GM12878 (cell line): ENCODE measurements around the gene ERCC2. TPM values are rescaled to one million over a fixed set of nuclear protein-coding genes. Genes with fewer than 3 reads are reported as not detected.

Experiments
- BACH1 ChIP-seq: fragments of 450-650 bp; IDR thresholded peaks from 2 replicates; pipeline ENCODE4 v1.6.1; 2017; ENCODE audit warnings: mild to moderate bottlenecking, borderline replicate concordance
- GATAD2B ChIP-seq: fragments of 450-650 bp; conservative IDR thresholded peaks from 2 replicates; pipeline ENCODE4 v1.6.1; 2017; ENCODE audit warnings: low read depth, mild to moderate bottlenecking, moderate library complexity
- SMC3 ChIP-seq: IDR thresholded peaks from 2 replicates; pipeline ENCODE4 v1.6.1; 2011; ENCODE audit warnings: low read length, improper control_type of control experiment, borderline replicate concordance
- polyA plus RNA-seq, 11 experiments: library from polyadenylated mRNA; depleted of rRNA in 4 of 11; unstranded in 6 of 11; stranded (reverse) in 5 of 11; fragments of >200 nt; fragmentation: Nextera tagmentation in 4 of 11; fragmentation: Illumina TruSeq in 1 of 11; extraction: Ambion mirVana in 4 of 11; extraction: Trizol in 1 of 11; gene quantifications; 1 replicate in 1 of 11; 2 replicates in 10 of 11; pipeline versions ENCODE4 v1.2.1 to v1.2.3, GENCODE V29; 2011 to 2016; ENCODE audit warnings: inconsistent platforms in 2 of 11, missing spikeins in 2 of 11, low read depth in 1 of 11
- total RNA-seq, 4 experiments: library from RNA; depleted of rRNA in 3 of 4; stranded (reverse); fragments of >200 nt in 3 of 4; fragmentation: Illumina TruSeq in 1 of 4; extraction: Trizol in 1 of 4; gene quantifications; 2 replicates each; pipeline versions ENCODE4 v1.2.1 to v1.2.3, GENCODE V29; 2013 to 2021
- TF ChIP-seq, protein P1 (sequence below), 3 experiments: IDR thresholded peaks in 2 of 3; conservative IDR thresholded peaks in 1 of 3; 2 replicates each; pipeline ENCODE4 v1.5.1; 2011; ENCODE audit warnings: low read depth in 3 of 3, low read length in 3 of 3, mild to moderate bottlenecking in 3 of 3, control low read depth in 2 of 3, moderate library complexity in 2 of 3, inconsistent platforms in 1 of 3, mixed read lengths in 1 of 3; ENCODE audit not compliant: control insufficient read depth in 2 of 3, insufficient read depth in 1 of 3; ENCODE audit errors: extremely low read depth in 1 of 3
- TF ChIP-seq, protein P2 (sequence below): fragments of 450-650 bp; IDR thresholded peaks from 2 replicates; pipeline ENCODE4 v1.6.1; 2014; ENCODE audit warnings: mild to moderate bottlenecking
- TF ChIP-seq, protein P3 (sequence below): IDR thresholded peaks from 2 replicates; pipeline ENCODE4 v1.6.1; 2011; ENCODE audit warnings: mild to moderate bottlenecking, low read depth, low read length, moderate library complexity; ENCODE audit not compliant: insufficient replicate concordance
- TF ChIP-seq, protein P4 (sequence below): IDR thresholded peaks from 2 replicates; pipeline ENCODE4 v1.6.1; 2011; ENCODE audit warnings: borderline replicate concordance, low read depth, mild to moderate bottlenecking, moderate library complexity, mixed read lengths, low read length; ENCODE audit not compliant: insufficient read depth; ENCODE audit errors: extremely low read length

Gene ERCC2
- total and polyA plus RNA-seq, 10 of the 15 experiments (the other 5 are each of a cell fraction or from before 2014, with no cell fraction given) = 1.3 to 40.1 (median 15.6) TPM

DNA sequence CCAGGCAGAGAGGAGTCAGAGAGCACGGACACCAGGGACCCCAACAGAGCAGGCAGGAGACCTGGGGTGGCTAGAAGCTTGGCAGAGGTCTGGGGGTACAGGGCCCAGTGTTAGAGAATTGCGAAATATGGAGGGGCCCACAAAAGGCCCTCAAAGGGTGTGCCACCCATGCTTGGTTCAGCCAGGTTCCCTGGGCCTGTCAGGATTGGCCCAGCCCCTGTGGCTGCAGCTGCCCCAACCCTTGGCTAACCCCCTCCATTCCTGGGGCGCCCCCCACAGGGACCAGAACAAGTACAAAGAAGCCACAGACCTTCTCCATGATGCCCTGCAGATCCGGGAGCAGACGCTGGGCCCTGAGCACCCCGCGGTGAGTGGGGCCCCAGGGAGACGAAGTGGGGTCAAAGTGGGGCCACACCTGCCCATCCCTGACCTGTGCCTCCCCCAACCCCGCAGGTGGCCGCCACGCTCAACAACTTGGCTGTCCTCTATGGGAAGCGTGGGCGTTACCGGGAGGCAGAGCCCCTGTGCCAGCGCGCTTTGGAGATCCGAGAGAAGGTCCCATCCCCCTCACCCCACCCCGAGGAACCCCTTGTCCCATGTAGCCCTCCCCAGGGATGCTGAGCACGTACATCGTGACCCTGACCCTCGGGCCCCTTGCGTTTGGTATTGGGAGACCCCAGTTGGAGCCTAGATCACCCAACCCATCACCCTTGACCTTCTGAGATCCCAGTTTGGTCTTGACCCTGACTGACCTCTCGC is 21.8 kb downstream of the ERCC2 start (continued):
- TF ChIP-seq, protein P1, sequence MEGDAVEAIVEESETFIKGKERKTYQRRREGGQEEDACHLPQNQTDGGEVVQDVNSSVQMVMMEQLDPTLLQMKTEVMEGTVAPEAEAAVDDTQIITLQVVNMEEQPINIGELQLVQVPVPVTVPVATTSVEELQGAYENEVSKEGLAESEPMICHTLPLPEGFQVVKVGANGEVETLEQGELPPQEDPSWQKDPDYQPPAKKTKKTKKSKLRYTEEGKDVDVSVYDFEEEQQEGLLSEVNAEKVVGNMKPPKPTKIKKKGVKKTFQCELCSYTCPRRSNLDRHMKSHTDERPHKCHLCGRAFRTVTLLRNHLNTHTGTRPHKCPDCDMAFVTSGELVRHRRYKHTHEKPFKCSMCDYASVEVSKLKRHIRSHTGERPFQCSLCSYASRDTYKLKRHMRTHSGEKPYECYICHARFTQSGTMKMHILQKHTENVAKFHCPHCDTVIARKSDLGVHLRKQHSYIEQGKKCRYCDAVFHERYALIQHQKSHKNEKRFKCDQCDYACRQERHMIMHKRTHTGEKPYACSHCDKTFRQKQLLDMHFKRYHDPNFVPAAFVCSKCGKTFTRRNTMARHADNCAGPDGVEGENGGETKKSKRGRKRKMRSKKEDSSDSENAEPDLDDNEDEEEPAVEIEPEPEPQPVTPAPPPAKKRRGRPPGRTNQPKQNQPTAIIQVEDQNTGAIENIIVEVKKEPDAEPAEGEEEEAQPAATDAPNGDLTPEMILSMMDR (IDR thresholded peaks at IDR 0.05 in 2 of 3, conservative IDR thresholded peaks at IDR 0.05 in 1 of 3; ENCODE audit: control insufficient read depth in 2 of 3, extremely low read depth in 1 of 3, insufficient read depth in 1 of 3, low read depth in 3 of 3, low read length in 3 of 3) = no peak
- TF ChIP-seq, protein P2, sequence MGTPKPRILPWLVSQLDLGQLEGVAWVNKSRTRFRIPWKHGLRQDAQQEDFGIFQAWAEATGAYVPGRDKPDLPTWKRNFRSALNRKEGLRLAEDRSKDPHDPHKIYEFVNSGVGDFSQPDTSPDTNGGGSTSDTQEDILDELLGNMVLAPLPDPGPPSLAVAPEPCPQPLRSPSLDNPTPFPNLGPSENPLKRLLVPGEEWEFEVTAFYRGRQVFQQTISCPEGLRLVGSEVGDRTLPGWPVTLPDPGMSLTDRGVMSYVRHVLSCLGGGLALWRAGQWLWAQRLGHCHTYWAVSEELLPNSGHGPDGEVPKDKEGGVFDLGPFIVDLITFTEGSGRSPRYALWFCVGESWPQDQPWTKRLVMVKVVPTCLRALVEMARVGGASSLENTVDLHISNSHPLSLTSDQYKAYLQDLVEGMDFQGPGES = no peak
- TF ChIP-seq, protein P3, sequence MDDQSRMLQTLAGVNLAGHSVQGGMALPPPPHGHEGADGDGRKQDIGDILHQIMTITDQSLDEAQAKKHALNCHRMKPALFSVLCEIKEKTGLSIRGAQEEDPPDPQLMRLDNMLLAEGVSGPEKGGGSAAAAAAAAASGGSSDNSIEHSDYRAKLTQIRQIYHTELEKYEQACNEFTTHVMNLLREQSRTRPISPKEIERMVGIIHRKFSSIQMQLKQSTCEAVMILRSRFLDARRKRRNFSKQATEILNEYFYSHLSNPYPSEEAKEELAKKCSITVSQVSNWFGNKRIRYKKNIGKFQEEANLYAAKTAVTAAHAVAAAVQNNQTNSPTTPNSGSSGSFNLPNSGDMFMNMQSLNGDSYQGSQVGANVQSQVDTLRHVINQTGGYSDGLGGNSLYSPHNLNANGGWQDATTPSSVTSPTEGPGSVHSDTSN = no peak
- TF ChIP-seq, protein P4, sequence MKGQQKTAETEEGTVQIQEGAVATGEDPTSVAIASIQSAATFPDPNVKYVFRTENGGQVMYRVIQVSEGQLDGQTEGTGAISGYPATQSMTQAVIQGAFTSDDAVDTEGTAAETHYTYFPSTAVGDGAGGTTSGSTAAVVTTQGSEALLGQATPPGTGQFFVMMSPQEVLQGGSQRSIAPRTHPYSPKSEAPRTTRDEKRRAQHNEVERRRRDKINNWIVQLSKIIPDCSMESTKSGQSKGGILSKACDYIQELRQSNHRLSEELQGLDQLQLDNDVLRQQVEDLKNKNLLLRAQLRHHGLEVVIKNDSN = no peak
- no peak for TF ChIP-seq BACH1
- TF ChIP-seq GATAD2B = no peak
- TF ChIP-seq SMC3 = no peak
- TF ChIP-seq, all 136 proteins: peak for 0
